ENCODE data around the gene CDK11B.
"Not testable (repeated sequence)": the region's sequence is repeated elsewhere in the genome, so short reads cannot be mapped to it uniquely, and the experiment has no call there.

Gene CDK11B

DNA sequence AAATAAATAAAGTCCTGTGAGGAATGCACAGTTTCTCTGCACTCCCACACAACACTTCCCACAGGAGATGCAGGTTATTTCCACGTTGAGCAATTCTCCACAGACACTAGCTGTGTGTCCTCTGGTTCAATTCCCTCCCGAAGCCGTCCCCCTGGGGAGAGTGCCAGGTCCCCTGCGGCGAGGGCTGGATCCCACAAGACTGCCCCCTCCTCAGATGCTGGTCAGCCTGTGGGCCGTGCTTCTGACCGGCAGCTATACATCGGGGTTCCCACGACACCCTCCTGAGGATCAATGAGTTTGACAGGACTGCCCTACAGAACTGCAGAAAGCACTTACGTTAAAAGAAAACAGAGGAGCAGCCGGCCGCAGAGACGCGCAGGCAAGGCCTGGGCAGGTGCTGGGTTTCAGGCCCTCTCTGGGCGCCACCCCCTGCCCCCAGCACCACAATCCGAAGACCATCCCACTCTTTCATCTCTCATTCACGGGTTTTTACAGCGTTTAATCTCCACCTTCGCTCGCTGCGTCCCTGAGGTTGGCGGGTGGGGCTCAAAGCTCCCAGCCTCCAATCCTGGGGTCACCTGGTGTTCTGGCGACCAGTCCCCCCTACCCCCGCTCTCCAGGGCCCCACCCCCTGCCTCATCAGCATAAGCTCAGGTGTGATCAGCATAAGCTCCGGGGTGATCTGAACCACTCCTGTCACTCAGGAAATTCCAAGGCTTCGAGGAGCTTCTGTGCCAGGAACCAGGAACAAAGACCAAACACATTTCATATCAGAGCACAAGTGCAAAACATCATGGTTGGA, 24.5 kb upstream of the CDK11B start:
- no peak for DNase-seq (ENCODE audit: low read depth in 2 of 2)

- no peak for DNase-seq (ENCODE audit: low read depth in 2 of 2)
Measured at GRCh38 chr1:1680912-1681273, 22.1 kb upstream of the CDK11B start.

DNA sequence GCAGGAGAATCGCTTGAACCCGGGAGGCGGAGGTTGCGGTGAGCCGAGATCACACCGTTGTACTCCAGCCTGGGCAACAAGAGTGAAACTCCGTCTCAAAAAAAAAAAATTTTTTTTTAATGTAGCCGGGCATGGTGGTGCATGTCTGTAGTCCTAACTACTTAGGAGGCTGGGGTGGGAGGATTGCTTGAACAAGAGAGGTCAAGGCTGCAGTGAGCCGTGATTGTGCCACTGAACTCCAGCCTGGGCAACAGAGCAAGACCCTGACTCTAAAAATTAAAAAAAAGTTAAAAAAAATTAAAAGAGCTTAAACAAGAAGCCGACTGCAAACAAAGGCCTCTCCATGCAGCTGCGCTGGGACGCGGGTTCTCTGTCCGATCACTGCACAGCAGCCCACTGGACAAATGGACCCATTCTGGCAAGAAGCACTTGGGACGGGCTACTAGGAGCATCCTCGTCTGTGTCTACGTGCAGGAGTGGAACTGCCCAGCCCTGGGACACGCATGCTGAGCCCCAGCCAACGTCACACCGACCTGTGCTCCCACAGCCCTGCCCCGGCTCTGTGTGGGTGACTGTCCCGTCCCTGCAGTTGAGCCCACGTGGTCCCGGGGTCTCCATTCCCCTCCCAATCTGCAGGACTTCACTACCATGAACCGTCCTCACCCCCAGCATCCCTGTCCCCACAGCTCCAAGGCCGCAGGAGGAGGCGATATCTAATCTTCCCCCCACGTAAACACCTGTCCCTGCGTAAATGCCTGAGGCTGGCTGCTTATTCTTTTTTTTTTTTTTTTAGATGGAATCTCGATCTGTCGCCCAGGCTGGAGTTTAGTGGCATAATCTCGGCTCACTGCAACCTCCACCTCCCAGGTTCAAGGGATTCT, 21.5 kb upstream of the CDK11B start:
- DNase-seq (ENCODE audit: low read depth in 2 of 2): no peak

DNA sequence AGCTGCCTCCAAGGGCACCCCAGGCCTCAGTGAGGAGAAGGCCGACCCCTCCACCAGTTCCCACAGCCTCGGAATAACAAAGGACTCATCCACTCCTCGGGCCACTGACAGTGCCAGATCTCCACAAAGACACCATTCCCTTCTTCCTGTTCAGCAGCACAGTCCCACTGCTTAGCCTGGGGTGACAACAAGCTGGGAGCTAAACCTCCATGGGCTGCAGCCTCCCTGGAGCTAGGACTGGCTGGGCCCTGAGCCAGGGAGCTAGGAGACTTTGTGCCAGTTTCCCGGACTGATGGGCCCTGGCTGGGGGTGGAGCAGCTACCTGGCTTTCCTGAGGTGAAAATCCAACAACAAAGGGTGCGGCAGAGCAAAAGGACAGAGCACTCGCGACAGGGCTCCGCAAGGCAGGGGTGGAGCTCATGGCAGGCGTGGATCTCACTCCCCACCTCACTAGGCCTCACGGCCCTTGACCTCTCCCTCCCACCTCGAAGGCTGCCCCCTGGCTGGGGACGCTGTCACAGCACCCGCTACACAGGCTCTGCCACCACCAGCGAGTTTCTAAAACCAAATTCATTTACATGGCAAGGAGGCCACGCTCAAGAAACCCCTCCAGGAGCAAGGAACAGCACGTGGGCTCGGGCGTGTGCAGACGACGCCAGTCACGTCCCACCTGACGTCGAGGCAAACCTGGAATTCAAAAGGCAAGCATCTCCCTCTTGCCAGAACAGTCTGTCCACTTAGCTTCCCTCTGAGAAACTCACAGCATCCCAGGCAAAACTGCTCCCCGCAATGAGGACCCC, 20.0 kb upstream of the CDK11B start:
- no peak for DNase-seq (ENCODE audit: low read depth in 2 of 2)

GRCh38 chr1:1677718-1678580, 19.1 kb upstream of the CDK11B start:
- DNase-seq (ENCODE audit: low read depth in 2 of 2): peak; percentile 14 to 17

DNA sequence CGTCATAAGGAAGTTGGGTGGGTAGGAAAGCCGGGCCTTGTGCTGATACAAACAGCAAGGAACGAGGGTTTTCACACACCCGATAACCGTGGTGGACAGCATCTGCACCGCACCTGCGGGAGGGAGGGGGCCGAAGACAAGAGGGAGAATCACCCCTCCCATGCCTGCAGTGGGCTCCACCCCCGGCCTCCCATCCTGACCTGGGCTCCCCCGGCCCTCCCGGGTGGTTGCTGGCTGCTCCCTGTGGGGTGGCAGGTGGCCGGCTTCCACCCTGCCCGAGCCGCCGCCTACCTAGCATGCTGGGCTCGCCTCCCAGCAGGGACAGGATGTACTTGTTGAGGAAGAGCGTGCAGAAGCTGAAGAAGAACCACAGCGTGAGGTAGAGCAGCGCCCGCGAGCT, 17.3 kb upstream of the CDK11B start:
- DNase-seq (ENCODE audit: low read depth in 2 of 2): not testable (repeated sequence)

DNA sequence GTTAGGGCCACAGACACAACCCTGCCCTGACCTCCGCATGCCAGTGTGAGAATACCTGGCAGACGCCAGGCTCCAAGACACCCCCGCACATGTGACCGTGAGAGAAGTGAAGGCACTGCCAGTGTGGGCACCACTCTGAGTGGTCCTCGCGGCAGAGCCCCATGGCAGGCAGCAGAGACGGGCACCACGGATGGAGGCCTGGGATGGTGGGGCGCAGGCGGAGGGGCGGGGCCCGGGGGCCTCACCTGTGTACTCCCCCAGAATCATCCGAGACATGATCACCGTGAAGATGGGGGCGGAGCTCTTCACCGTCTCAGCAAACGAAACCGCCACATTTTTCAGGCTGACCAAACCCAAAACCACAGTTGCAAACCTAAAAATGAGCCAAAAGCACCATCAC, 16.4 kb upstream of the CDK11B start:
- not testable (repeated sequence) for DNase-seq (ENCODE audit: low read depth in 2 of 2)

- not testable (repeated sequence) for DNase-seq (ENCODE audit: low read depth in 2 of 2)
Measured at GRCh38 chr1:1674806-1675205, 16.0 kb upstream of the CDK11B start.

- no peak for DNase-seq (ENCODE audit: low read depth in 2 of 2)
Measured at GRCh38 chr1:1672181-1672965, 13.6 kb upstream of the CDK11B start.

- DNase-seq (ENCODE audit: low read depth in 2 of 2): no peak
Measured at GRCh38 chr1:1671365-1672119, 12.7 kb upstream of the CDK11B start.

- no peak for DNase-seq (ENCODE audit: low read depth in 2 of 2)
Measured at GRCh38 chr1:1670866-1671265, 12.1 kb upstream of the CDK11B start.

DNA sequence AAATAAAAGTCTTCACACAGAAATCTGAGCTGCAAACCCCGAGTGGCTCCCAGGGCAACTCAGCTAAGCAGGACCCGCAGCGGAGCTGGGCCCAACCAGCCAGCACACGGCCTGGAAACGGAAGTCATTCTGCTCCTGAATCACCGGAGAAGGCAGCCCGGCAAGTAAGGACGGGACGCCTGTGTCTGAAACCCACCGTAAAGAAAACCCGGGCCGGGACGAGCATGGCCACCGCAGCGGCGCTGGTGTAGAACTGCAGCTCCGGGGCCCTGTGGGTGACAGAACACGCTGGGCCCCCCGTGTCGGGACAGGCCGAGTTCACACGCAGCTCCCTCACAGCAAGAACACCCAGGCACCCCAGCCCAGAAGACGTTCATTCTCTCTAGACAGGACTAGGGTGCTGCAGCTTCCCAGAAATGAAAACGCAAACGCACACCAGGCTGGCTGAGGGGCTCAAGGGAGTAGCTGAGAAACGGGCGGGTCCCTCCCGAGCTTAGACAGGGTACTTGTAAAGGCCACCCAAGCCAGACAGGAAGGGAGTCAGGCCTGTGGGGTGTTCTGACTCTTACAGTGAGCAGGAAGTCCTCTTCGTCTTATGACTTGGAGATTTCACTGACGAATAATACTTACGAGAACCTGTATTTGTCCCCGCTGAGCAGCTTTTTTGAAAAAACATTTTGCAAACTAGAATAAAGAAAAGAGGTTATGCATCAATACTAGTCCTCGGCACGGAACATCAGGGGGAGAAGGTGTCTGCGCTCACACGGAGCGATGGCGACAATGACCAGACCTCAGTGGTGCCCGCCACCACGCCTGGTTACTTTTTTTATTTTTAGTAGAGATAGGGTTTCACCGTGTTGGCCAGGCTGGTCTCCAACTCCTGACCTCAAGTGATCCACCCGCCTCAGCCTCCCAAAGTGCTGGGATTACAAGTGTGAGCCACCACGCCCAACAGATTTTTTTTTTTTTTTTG, 10.9 kb upstream of the CDK11B start:
- no peak for DNase-seq (ENCODE audit: low read depth in 2 of 2)

GRCh38 chr1:1666526-1666925, 7.7 kb upstream of the CDK11B start:
- DNase-seq (ENCODE audit: low read depth in 2 of 2): no peak

GRCh38 chr1:1665815-1666251, 7.0 kb upstream of the CDK11B start:
- no peak for DNase-seq (ENCODE audit: low read depth in 2 of 2)

DNA sequence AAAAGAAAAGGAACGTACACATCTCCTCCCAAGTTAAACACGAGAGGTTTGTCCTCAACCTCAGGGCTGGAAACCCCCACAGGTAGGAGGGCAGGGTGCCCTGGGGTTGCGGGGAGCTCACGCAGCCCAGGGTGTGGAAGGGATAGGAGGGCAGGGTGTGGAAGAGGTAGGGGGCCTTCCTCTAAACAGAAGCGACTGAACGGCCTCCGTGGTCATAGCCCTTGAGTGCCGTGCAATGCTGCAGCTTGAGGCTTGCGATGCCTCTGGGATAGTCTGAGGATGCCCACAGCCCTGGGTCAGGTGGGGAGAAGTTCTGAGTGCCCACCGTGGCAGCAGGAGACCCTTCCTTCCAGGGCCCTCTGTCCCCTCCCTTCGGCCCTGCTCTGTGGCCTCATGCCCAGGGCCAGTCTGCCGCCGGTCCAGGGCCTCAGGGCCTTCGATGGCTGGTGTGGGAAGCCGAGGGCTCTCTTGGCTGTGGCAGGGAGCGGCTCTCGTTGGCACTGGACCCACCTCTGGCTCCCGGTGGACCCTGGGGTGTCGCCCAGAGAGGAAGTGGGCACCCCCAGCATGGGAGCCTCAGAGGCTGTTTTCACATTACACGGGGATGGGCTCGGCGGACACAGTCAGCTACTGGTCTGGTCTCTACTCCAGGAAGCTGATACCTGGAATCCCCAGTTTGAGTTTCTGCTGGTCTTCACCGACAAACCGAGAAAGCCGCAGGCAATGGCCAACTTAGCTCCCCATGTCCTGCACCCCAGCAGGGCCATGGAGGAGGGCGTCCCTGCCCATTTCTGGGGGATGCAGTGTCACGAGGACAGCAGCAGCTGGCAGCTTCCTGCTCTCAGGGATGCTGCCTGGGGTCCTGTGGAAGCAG, 6.4 kb upstream of the CDK11B start:
- no peak for DNase-seq (ENCODE audit: low read depth in 2 of 2)

GRCh38 chr1:1664318-1664717, 5.5 kb upstream of the CDK11B start:
- DNase-seq (ENCODE audit: low read depth in 2 of 2): not testable (repeated sequence)

- not testable (repeated sequence) for DNase-seq (ENCODE audit: low read depth in 2 of 2)
Measured at GRCh38 chr1:1662830-1663560, 4.2 kb upstream of the CDK11B start.
